ENCODE data around the gene VPS37D. TPM values are rescaled to one million over a fixed set of nuclear protein-coding genes. Genes with fewer than 3 reads are reported as not detected.

Gene VPS37D
- total and polyA plus RNA-seq, 3 experiments from 2014 or later, result 0.17 to 0.18 TPM; not detected in 1

DNA sequence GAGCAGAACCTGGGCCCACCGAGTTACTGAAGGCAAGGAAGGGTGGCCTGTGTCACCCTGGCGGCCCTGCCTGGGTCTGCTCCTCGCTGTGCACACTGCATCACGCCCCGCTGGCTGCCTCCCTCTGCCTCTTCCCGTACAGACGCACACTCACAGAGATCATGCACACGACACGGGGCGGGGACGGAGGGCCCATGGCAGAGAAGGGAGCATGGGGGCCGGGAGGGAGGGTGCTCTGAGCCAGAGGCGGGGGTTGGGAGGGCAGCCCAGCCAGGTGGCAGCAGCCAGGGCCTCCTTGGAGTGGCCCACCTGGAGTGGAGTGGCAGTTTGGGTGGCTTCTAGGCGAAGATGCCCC, 32.4 kb downstream of the VPS37D start:
- H3K27me3 ChIP-seq (ENCODE audit: insufficient read depth, low read length, poor library complexity, severe bottlenecking), result no peaks in the 10 kb centered on the region
- peaks cover 21% of the 10 kb centered on the region for H3K36me3 ChIP-seq (ENCODE audit: insufficient read depth, low read length)
- no peak overlapping the region for H3K27ac ChIP-seq (ENCODE audit: low read depth, low read length)
- POLR2A ChIA-PET, result no interaction called here
- DNase-seq, result no peak
- Mint-ChIP-seq H3K36me3 (peaks cover 0 to 62% (median 4%) of the 10 kb centered on the region in 3 donors), H3K27ac (no peak overlapping the region), H3K9me3 (no peaks in the 10 kb centered on the region), H3K4me3 (no peak overlapping the region), H3K4me1 (no peaks in the 10 kb centered on the region), H3K27me3 (peaks cover 0 to 2% of the 10 kb centered on the region in 2 donors)
- H3K9me3 ChIP-seq (ENCODE audit: low read length), result no peaks in the 10 kb centered on the region
- no peak overlapping the region for H3K4me3 ChIP-seq (ENCODE audit: low read length)
- CTCF ChIA-PET, result interaction anchor here (0.9 to 1.2 kb wide), 3 partner anchors 11 to 25 kb away, joined by 3 to 4 read pairs (median 3); no protein-coding TSS in a partner anchor
- no peaks in the 10 kb centered on the region for H3K4me1 ChIP-seq (ENCODE audit: insufficient read depth, low read length)

DNA sequence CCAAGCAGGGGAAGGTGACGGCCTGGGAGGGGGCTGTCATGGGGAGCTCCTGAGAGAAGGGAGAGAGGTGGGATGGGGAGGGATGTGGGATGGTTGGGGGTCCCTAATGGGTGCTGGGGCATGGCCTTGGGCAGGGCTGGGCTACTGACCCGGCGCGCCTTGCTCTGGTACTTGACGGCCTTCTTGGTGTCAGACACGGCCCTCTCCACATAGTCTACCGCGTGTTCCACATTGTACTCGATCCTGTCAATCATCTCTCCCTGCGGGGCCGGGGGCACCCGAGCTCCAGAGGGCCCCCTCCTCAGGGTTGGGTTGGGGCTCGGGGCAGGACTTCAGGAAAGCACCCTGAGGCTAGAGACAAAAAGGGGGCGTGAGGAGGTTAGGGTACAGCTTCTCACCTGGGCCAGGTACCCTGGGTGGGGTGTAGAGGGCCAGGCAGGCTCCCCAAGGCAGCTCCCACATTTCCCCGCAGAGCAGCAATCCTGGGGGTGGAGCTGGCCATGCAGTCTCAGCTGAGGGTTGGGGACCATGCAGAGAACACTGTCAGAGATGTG, 33.0 kb downstream of the VPS37D start:
- ChIA-PET CTCF (interaction anchor here (0.8 to 1.8 kb wide), 8 partner anchors 9 to 161 kb away, joined by 3 to 5 read pairs (median 3); partner anchors contain the start of gene STX1A), POLR2A (no interaction called here)
- Mint-ChIP-seq H3K9me3 (no peaks in the 10 kb centered on the region), H3K27me3 (peaks cover 0 to 2% of the 10 kb centered on the region in 2 donors), H3K27ac (peak overlapping the region in 1 of 8 donors; percentile 41), H3K36me3 (peaks cover 0 to 57% (median 4%) of the 10 kb centered on the region in 3 donors), H3K4me3 (peak overlapping the region in 1 of 7 donors; percentile 13), H3K4me1 (no peaks in the 10 kb centered on the region)
- no peak overlapping the region for H3K4me3 ChIP-seq (ENCODE audit: low read length)
- no peak overlapping the region for H3K27ac ChIP-seq (ENCODE audit: low read depth, low read length)
- no peaks in the 10 kb centered on the region for H3K4me1 ChIP-seq (ENCODE audit: insufficient read depth, low read length)
- H3K27me3 ChIP-seq (ENCODE audit: insufficient read depth, low read length, poor library complexity, severe bottlenecking), result no peaks in the 10 kb centered on the region
- H3K9me3 ChIP-seq (ENCODE audit: low read length), result no peaks in the 10 kb centered on the region
- peaks cover 21% of the 10 kb centered on the region for H3K36me3 ChIP-seq (ENCODE audit: insufficient read depth, low read length)
- no peak for DNase-seq

DNA sequence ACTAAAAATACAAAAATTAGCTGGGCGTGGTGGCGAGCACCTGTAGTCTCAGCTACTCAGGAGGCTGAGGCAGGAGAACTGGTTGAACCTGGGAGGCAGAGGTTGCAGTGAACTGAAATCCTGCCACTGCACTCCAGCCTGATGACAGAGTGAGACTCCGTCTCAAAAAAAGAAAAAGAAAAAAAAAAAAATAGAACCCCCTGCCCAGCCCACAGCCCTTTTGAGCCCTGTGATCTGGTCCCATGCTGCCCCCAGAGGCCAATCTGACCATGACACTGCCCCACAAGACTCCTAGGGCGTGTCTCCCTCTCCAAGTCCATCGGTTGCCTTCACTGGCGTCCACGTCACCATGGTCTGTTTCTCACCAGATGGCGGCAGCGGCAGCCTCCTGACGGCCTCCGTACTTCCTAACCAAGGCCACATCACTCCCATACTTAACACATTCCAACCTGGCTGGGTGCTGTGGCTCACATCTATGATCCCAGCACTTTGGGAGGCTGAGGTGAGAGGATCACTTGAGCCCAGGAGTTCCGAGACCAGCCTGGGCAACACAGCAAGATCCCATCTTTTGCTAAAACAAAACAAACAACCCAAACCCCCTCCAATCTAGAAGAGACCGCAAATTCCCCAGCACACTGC, 33.8 kb downstream of the VPS37D start:
- CTCF ChIA-PET, result interaction anchor here (0.8 to 1.8 kb wide), 8 partner anchors 9 to 162 kb away, joined by 3 to 5 read pairs (median 3); partner anchors contain the start of gene STX1A
- peak overlapping the region in 1 of 7 donors; percentile 72 for H3K4me3 Mint-ChIP-seq
- POLR2A ChIA-PET, result no interaction called here
- no peak for DNase-seq
- H3K4me1 Mint-ChIP-seq, result peaks cover 0 to 1% (median 0%) of the 10 kb centered on the region in 3 donors
- Histone ChIP-seq H3K36me3 (ENCODE audit: insufficient read depth, low read length) (peaks cover 14% of the 10 kb centered on the region), H3K4me1 (ENCODE audit: insufficient read depth, low read length) (no peaks in the 10 kb centered on the region), H3K9me3 (ENCODE audit: low read length) (no peaks in the 10 kb centered on the region), H3K27me3 (ENCODE audit: insufficient read depth, low read length, poor library complexity, severe bottlenecking) (no peaks in the 10 kb centered on the region), H3K27ac (ENCODE audit: low read depth, low read length) (no peak overlapping the region), H3K4me3 (ENCODE audit: low read length) (no peak overlapping the region)
- no peaks in the 10 kb centered on the region for H3K9me3 Mint-ChIP-seq
- H3K27ac Mint-ChIP-seq, result peak overlapping the region in 4 of 8 donors; percentile 26 to 83 (median 45)
- peaks cover 0 to 49% (median 4%) of the 10 kb centered on the region in 3 donors for H3K36me3 Mint-ChIP-seq
- H3K27me3 Mint-ChIP-seq, result peaks cover 0 to 2% of the 10 kb centered on the region in 2 donors

DNA sequence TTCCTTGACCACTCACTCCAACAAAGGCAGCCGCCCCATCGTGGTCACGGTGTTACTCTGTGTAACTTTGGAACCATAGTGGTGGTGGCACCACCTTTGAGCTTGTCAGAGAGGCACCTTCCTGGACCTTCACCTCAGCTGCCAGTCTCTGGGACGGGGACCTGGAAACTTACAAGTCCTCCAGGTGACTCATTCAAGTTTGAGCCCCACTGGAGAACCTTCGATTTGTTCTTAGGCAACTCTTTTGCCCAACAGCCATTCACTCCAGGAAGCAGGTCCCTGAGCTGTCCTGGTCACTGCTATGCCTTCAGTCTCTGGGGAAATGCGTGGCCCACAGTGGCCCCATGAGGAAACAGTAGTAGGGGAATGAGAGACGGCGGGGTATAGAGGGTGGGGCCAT, 34.6 kb downstream of the VPS37D start:
- Mint-ChIP-seq H3K36me3 (peaks cover 0 to 41% (median 2%) of the 10 kb centered on the region in 3 donors), H3K4me3 (no peak overlapping the region), H3K9me3 (no peaks in the 10 kb centered on the region), H3K4me1 (peaks cover 0 to 4% (median 0%) of the 10 kb centered on the region in 3 donors), H3K27me3 (peaks cover 0 to 2% of the 10 kb centered on the region in 2 donors), H3K27ac (peak overlapping the region in 1 of 8 donors; percentile 25)
- POLR2A ChIA-PET, result no interaction called here
- peaks cover 10% of the 10 kb centered on the region for H3K36me3 ChIP-seq (ENCODE audit: insufficient read depth, low read length)
- no peak overlapping the region for H3K4me3 ChIP-seq (ENCODE audit: low read length)
- H3K27me3 ChIP-seq (ENCODE audit: insufficient read depth, low read length, poor library complexity, severe bottlenecking), result no peaks in the 10 kb centered on the region
- no peaks in the 10 kb centered on the region for H3K9me3 ChIP-seq (ENCODE audit: low read length)
- no peak for DNase-seq
- H3K27ac ChIP-seq (ENCODE audit: low read depth, low read length), result no peak overlapping the region
- CTCF ChIA-PET, result interaction anchor here (0.9 to 1.8 kb wide), 3 partner anchors 15 to 28 kb away, joined by 3 to 5 read pairs (median 4); no protein-coding TSS in a partner anchor
- peaks cover 6% of the 10 kb centered on the region for H3K4me1 ChIP-seq (ENCODE audit: insufficient read depth, low read length)

DNA sequence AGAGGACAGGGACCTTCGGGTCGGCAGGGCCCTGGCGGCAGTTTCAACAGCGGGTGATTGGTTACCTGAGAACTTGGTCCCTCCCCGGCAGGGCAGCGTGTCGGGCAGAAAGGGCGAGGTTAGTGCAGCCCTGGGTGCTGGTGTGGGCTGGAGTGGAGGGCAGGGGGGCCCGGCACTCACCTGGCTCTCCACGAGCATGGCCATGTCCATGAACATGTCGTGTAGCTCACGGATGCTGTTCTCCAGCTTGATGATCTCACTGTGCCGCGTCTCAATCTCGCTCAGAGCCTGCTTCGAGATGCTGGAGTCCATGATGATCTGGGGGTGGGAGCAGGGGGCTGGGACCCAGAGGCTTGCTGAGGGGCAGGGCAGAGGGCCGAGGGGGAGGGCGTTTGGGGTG, 35.0 kb downstream of the VPS37D start:
- no peak overlapping the region for H3K27ac Mint-ChIP-seq
- ChIA-PET CTCF (interaction anchor here (0.9 to 1.1 kb wide), 2 partner anchors 14 to 28 kb away, joined by 3 to 4 read pairs; no protein-coding TSS in a partner anchor), POLR2A (no interaction called here)
- Histone ChIP-seq H3K27ac (ENCODE audit: low read depth, low read length) (no peak overlapping the region), H3K9me3 (ENCODE audit: low read length) (no peaks in the 10 kb centered on the region), H3K27me3 (ENCODE audit: insufficient read depth, low read length, poor library complexity, severe bottlenecking) (no peaks in the 10 kb centered on the region), H3K4me1 (ENCODE audit: insufficient read depth, low read length) (peaks cover 6% of the 10 kb centered on the region), H3K36me3 (ENCODE audit: insufficient read depth, low read length) (peaks cover 6% of the 10 kb centered on the region), H3K4me3 (ENCODE audit: low read length) (no peak overlapping the region)
- H3K27me3 Mint-ChIP-seq, result peaks cover 0 to 2% of the 10 kb centered on the region in 2 donors
- peaks cover 0 to 4% (median 0%) of the 10 kb centered on the region in 3 donors for H3K4me1 Mint-ChIP-seq
- H3K9me3 Mint-ChIP-seq, result no peaks in the 10 kb centered on the region
- peaks cover 0 to 37% (median 2%) of the 10 kb centered on the region in 3 donors for H3K36me3 Mint-ChIP-seq
- no peak overlapping the region for H3K4me3 Mint-ChIP-seq
- no peak for DNase-seq

DNA sequence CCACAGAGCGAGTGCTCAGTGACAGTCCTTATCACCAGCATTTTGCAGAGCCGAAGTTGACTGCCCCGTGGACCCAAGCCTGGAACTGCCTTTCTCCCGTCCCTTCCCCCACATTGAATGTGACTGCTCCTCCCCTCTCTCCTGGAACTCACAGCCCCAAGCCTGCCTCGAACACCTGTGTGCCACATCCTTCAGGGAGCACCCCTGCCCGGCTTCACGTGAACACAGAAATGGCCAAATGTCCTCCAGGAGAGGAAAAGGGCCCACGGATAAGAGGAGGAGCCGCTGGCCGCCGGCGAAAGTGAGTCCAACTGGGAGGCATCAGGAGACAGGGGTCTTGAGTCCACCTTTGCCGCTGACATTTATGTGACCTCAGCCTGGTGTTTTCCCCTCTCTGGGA, 35.6 kb downstream of the VPS37D start:
- Mint-ChIP-seq H3K4me1 (peaks cover 0 to 4% (median 0%) of the 10 kb centered on the region in 3 donors), H3K4me3 (no peak overlapping the region), H3K9me3 (no peaks in the 10 kb centered on the region), H3K36me3 (peaks cover 0 to 31% (median 2%) of the 10 kb centered on the region in 3 donors), H3K27me3 (peaks cover 0 to 2% of the 10 kb centered on the region in 2 donors), H3K27ac (peak overlapping the region in 1 of 8 donors; percentile 54)
- DNase-seq, result no peak
- peaks cover 3% of the 10 kb centered on the region for H3K36me3 ChIP-seq (ENCODE audit: insufficient read depth, low read length)
- H3K4me1 ChIP-seq (ENCODE audit: insufficient read depth, low read length), result peaks cover 6% of the 10 kb centered on the region
- H3K9me3 ChIP-seq (ENCODE audit: low read length), result no peaks in the 10 kb centered on the region
- no peaks in the 10 kb centered on the region for H3K27me3 ChIP-seq (ENCODE audit: insufficient read depth, low read length, poor library complexity, severe bottlenecking)
- no peak overlapping the region for H3K27ac ChIP-seq (ENCODE audit: low read depth, low read length)
- ChIA-PET CTCF (no interaction called here), POLR2A (no interaction called here)
- H3K4me3 ChIP-seq (ENCODE audit: low read length), result no peak overlapping the region

DNA sequence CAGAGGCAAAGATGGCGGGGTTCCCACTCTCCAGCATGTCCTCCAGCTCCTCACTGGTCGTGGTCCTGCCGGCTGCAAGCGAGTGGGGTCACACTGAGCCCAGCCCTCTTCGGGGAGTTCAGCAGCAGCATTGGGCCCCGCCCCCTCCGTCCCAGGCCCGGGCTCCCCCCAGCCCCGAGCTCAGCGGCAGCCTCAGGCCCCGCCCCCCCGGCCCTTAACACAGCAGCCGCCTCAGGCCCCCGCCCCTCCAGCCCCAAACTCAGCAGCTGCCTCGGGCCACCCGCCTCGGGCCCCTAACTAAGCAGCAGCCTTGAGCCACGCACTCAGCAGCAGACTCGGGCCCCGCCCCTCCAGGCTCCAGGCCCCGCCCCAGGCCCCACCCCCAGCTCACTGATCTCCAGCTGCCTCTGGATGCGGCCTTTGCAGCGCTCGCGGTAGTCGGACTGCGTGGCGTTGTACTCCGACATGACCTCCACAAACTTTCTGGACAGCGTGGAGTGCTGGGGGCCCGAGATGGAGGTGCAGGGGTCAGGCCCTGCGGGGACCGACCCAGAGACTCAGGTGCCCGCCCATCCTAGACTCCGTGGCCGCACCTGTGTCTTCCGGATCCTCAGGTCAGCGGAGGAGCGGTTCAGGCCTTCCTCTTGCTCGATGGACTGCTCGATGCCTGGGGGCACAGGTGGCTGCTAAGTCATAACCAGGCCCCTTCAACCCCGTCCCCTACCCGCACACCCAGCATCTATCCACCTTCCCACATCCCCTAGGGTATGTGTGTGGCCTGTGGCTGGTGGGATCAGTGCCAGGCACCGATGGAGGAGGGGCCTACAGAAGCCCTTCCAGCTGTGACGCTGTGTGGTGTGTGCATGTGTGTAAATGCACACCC, 36.4 kb downstream of the VPS37D start:
- Mint-ChIP-seq H3K27ac (peak overlapping the region in 1 of 8 donors; percentile 83), H3K9me3 (no peaks in the 10 kb centered on the region), H3K27me3 (peaks cover 0 to 2% of the 10 kb centered on the region in 2 donors), H3K4me1 (peaks cover 0 to 4% (median 0%) of the 10 kb centered on the region in 3 donors), H3K36me3 (peaks cover 0 to 26% (median 0%) of the 10 kb centered on the region in 3 donors), H3K4me3 (no peak overlapping the region)
- CTCF ChIA-PET, result interaction anchor here (1.8 kb wide), 1 partner anchor 97 kb away, joined by 7 read pairs; no protein-coding TSS in a partner anchor
- Histone ChIP-seq H3K4me1 (ENCODE audit: insufficient read depth, low read length) (peaks cover 6% of the 10 kb centered on the region), H3K27me3 (ENCODE audit: insufficient read depth, low read length, poor library complexity, severe bottlenecking) (no peaks in the 10 kb centered on the region), H3K36me3 (ENCODE audit: insufficient read depth, low read length) (no peaks in the 10 kb centered on the region), H3K4me3 (ENCODE audit: low read length) (no peak overlapping the region), H3K27ac (ENCODE audit: low read depth, low read length) (no peak overlapping the region), H3K9me3 (ENCODE audit: low read length) (no peaks in the 10 kb centered on the region)
- peak in 1 of 5 donors; percentile 28 for DNase-seq
- POLR2A ChIA-PET, result no interaction called here
